Mesenteric fat pad (tissue), 1 donor: ENCODE measurements around the gene GMPPA. TPM values are rescaled to one million over a fixed set of nuclear protein-coding genes. Genes with fewer than 3 reads are reported as not detected.

ENCODE experiments used
- DNase-seq: peaks from one replicate; pipeline ENCODE4 v3.0.0-alpha.2; 2020; ENCODE audit warnings: low spot score
- microRNA-seq: library from miRNA; unstranded; fragments of <30 nt; microRNA quantifications from one replicate; pipeline ENCODE4 v1.2.0, GENCODE V29; 2020; ENCODE audit warnings: borderline number of aligned reads
- total RNA-seq: library from RNA; stranded (reverse); fragmentation: NEBNext Ultra II Directional; extraction: Animal tissue kit (Norgen Biotek cat#: 25700); gene quantifications from one replicate; pipeline ENCODE4 v1.2.1, GENCODE V29; 2021
- donor health status: DM: yes; HTN: yes; CAD: no.

The GMPPA gene
- total RNA-seq, 1 donor from 2014 or later = 32.4 TPM

- DNase-seq = no peak
Measured at GRCh38 chr2:219554350-219554749, 55.7 kb downstream of the GMPPA start.

- DNase-seq = no peak
Measured at GRCh38 chr2:219555956-219556355, 57.3 kb downstream of the GMPPA start.

- no peak for DNase-seq
Measured at GRCh38 chr2:219556413-219556812, 57.7 kb downstream of the GMPPA start.

Small RNA genes within 50 kb of the gene (microRNA-seq; reads per million reads assigned to microRNA genes)
- gene MIR3132 = not detected

Other genes starting within 250 kb of the GMPPA start
- not detected for gene TUBA4B, start 245.6 kb upstream of the GMPPA start, total RNA-seq
- 21.7 TPM for gene TUBA4A, start 245.0 kb upstream of the GMPPA start, total RNA-seq
- gene DNAJB2, start 219.5 kb upstream of the GMPPA start, total RNA-seq = 67.5 TPM
- not detected for gene PTPRN, start 189.5 kb upstream of the GMPPA start, total RNA-seq
- gene RESP18, start 166.1 kb upstream of the GMPPA start, total RNA-seq = not detected
- 78.6 TPM for gene DNPEP, start 111.0 kb upstream of the GMPPA start, total RNA-seq
- gene DES, start 80.5 kb upstream of the GMPPA start, total RNA-seq = 62.5 TPM
- gene SPEG, start 64.0 kb upstream of the GMPPA start, total RNA-seq = 4.7 TPM
- gene ASIC4, start 15.6 kb downstream of the GMPPA start, total RNA-seq = not detected
- gene CHPF, start 44.9 kb downstream of the GMPPA start, total RNA-seq = 24.1 TPM
- 2.6 TPM for gene TMEM198, start 45.1 kb downstream of the GMPPA start, total RNA-seq
- gene OBSL1, start 72.6 kb downstream of the GMPPA start, total RNA-seq = 61.5 TPM
- gene INHA, start 73.4 kb downstream of the GMPPA start, total RNA-seq = 0.45 TPM
- gene STK11IP, start 99.0 kb downstream of the GMPPA start, total RNA-seq = 17.1 TPM
- gene SLC4A3, start 128.7 kb downstream of the GMPPA start, total RNA-seq = 6.7 TPM